GM12865 (cell line): ENCODE data around the gene DIP2C.

Experiments used
- DNase-seq: peaks from one replicate; pipeline ENCODE4 v3.0.0; 2010; ENCODE audit warnings: low read depth
- H3K4me3 ChIP-seq: 2 replicates; pipeline ENCODE4 v1.5.1; 2011; ENCODE audit warnings: mild to moderate bottlenecking, low read depth, low read length, control low read depth
- CTCF ChIP-seq: IDR thresholded peaks from 2 replicates; pipeline ENCODE4 v1.5.1; 2011; ENCODE audit warnings: low read length, control low read depth, low read depth, inconsistent platforms; ENCODE audit not compliant: insufficient read depth; ENCODE audit errors: missing control alignments

The DIP2C gene

GRCh38 chr10:494556-494955 lies 194.9 kb downstream of the DIP2C start:
- DNase-seq, result no peak
- TF ChIP-seq CTCF, result no peak
- H3K4me3 ChIP-seq, result no peak overlapping the region

DNA sequence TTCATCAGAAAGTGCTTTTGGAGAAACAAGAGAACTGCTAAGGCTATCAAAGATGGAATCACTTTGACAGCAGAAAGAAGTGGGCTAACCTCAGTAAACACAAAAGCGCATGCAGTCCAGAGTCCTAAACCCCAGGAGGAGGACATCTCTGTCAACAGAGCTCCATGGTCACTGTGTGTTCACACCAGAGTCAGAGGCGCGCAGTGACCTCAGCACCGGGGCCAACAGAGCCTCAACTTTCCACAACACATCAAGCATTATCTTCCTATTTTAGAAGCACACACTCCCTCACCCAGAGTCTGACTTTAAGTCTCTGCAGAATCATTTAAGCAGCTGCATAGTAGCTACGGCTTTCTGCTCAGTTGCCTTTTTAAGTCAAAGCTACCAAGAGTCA lies 195.3 kb downstream of the DIP2C start:
- TF ChIP-seq CTCF, result no peak
- H3K4me3 ChIP-seq, result no peak overlapping the region
- no peak for DNase-seq

DNA sequence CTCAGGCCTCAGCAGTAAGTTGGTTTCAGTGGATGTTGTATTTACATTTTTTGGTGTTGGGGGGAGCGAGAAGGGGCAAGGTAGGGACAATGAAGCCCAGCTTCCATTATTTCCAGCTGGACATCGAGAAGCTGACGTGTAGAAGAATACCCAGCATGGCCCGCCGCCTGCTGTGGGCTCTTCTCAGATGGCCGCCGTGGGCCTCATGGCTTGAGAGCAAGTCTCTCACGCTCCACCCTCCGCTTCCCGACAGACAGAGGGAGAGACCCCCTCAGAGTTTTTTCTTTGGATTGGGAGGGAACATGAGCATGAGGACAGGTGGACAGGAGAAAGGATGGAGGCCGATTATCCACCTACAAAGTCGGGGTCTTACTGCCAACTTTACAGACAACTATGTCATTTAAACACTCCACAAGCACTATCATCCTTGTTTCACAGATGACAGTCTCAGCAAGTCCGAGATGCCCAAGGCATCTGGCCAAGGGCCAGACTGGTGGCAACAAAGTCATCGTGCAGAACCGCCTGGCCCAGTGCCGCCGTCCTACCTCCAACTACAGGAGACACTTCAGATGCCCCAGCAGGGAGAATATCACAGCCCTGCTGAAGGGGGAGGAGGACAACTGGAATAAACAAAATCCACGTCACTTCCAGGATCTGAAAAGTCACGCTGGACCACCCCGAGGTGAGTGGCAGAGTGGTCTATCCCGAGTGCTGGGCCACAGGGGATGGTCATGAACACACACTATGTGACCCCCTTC lies 195.9 kb downstream of the DIP2C start:
- no peak for TF ChIP-seq CTCF
- DNase-seq, result no peak
- H3K4me3 ChIP-seq, result no peak overlapping the region

GRCh38 chr10:492836-493235 lies 196.6 kb downstream of the DIP2C start:
- no peak for DNase-seq
- TF ChIP-seq CTCF, result no peak
- H3K4me3 ChIP-seq, result no peak overlapping the region

GRCh38 chr10:491667-492424 lies 197.6 kb downstream of the DIP2C start:
- H3K4me3 ChIP-seq, result no peak overlapping the region
- DNase-seq, result no peak
- no peak for TF ChIP-seq CTCF

DNA sequence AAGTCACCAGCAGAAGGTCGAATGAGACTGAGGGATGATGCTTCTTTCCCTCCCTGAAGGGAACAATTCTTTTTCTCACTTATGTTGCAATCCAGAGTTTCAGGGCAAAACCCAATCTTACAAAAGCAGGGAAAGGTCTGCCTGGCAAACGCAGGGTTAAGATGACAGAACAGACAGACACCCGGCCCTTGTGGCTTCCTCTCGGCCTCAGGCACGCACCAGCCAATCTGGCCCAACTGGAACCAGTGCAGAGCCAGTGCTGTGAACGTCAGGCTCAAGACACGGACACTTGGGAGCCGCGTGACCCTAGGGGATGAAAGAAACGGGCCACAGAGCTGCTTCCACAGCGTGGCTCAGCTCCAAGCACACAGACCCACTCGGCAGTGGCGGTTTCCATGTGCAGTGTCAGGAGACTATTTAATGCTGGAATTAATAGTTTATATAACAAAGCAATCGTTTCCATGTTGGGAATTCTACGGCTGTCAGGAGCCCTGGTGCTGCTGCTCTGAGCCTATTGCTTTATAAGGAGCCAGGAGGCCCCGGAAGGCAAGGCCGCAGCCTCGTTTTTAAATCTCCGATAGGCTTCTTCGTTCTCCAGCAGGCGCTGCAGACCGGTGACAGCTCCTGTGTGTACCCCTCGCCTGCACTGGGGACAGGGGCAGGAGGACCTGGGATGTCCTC lies 198.4 kb downstream of the DIP2C start:
- no peak overlapping the region for H3K4me3 ChIP-seq
- TF ChIP-seq CTCF, result no peak
- no peak for DNase-seq
